ENCODE results near the gene LMAN1L. TPM values are rescaled to one million over a fixed set of nuclear protein-coding genes. Genes with fewer than 3 reads are reported as not detected.

The LMAN1L gene
- total RNA-seq, 1 donor from 2014 or later, result not detected

GRCh38 chr15:74786551-74787165 lies 26.0 kb upstream of the LMAN1L start:
- DNase-seq (ENCODE audit: extremely low spot score, unreplicated experiment), result no peak
- TF ChIP-seq CTCF (IDR thresholded peaks at IDR 0.05), result no peak
- Mint-ChIP-seq H3K4me3 (ENCODE audit: unreplicated experiment) (no peak overlapping the region), H3K4me1 (ENCODE audit: unreplicated experiment) (peaks cover 76% of the 10 kb centered on the region), H3K27me3 (ENCODE audit: unreplicated experiment) (no peaks in the 10 kb centered on the region), H3K36me3 (ENCODE audit: unreplicated experiment) (no peaks in the 10 kb centered on the region), H3K27ac (ENCODE audit: unreplicated experiment) (peak overlapping the region; percentile 27), H3K9me3 (ENCODE audit: unreplicated experiment) (no peaks in the 10 kb centered on the region)

GRCh38 chr15:74787251-74788041 lies 25.2 kb upstream of the LMAN1L start:
- Mint-ChIP-seq H3K27ac (ENCODE audit: unreplicated experiment) (peak overlapping the region; percentile 85), H3K4me1 (ENCODE audit: unreplicated experiment) (peaks cover 81% of the 10 kb centered on the region), H3K4me3 (ENCODE audit: unreplicated experiment) (peak overlapping the region; percentile 30), H3K27me3 (ENCODE audit: unreplicated experiment) (no peaks in the 10 kb centered on the region), H3K9me3 (ENCODE audit: unreplicated experiment) (no peaks in the 10 kb centered on the region), H3K36me3 (ENCODE audit: unreplicated experiment) (no peaks in the 10 kb centered on the region)
- no peak for DNase-seq (ENCODE audit: extremely low spot score, unreplicated experiment)
- TF ChIP-seq CTCF (IDR thresholded peaks at IDR 0.05), result peak; percentile 64

GRCh38 chr15:74788042-74788682 lies 24.5 kb upstream of the LMAN1L start:
- Mint-ChIP-seq H3K36me3 (ENCODE audit: unreplicated experiment) (no peaks in the 10 kb centered on the region), H3K27me3 (ENCODE audit: unreplicated experiment) (no peaks in the 10 kb centered on the region), H3K4me3 (ENCODE audit: unreplicated experiment) (peak overlapping the region; percentile 30), H3K9me3 (ENCODE audit: unreplicated experiment) (no peaks in the 10 kb centered on the region), H3K4me1 (ENCODE audit: unreplicated experiment) (peaks cover 78% of the 10 kb centered on the region), H3K27ac (ENCODE audit: unreplicated experiment) (peak overlapping the region; percentile 85)
- no peak for DNase-seq (ENCODE audit: extremely low spot score, unreplicated experiment)
- TF ChIP-seq CTCF (IDR thresholded peaks at IDR 0.05), result no peak

- no peaks in the 10 kb centered on the region for H3K36me3 Mint-ChIP-seq (ENCODE audit: unreplicated experiment)
- H3K27ac Mint-ChIP-seq (ENCODE audit: unreplicated experiment), result no peak overlapping the region
- DNase-seq (ENCODE audit: extremely low spot score, unreplicated experiment), result no peak
- H3K9me3 Mint-ChIP-seq (ENCODE audit: unreplicated experiment), result no peaks in the 10 kb centered on the region
- H3K4me3 Mint-ChIP-seq (ENCODE audit: unreplicated experiment), result no peak overlapping the region
- peaks cover 78% of the 10 kb centered on the region for H3K4me1 Mint-ChIP-seq (ENCODE audit: unreplicated experiment)
- no peak for TF ChIP-seq CTCF (IDR thresholded peaks at IDR 0.05)
- no peaks in the 10 kb centered on the region for H3K27me3 Mint-ChIP-seq (ENCODE audit: unreplicated experiment)
Observed at GRCh38 chr15:74788683-74789151, 23.9 kb upstream of the LMAN1L start.

GRCh38 chr15:74789171-74789631 lies 23.4 kb upstream of the LMAN1L start:
- Mint-ChIP-seq H3K27me3 (ENCODE audit: unreplicated experiment) (no peaks in the 10 kb centered on the region), H3K4me1 (ENCODE audit: unreplicated experiment) (peaks cover 73% of the 10 kb centered on the region), H3K27ac (ENCODE audit: unreplicated experiment) (peak overlapping the region; percentile 90), H3K36me3 (ENCODE audit: unreplicated experiment) (no peaks in the 10 kb centered on the region), H3K9me3 (ENCODE audit: unreplicated experiment) (no peaks in the 10 kb centered on the region), H3K4me3 (ENCODE audit: unreplicated experiment) (peak overlapping the region; percentile 20)
- TF ChIP-seq CTCF (IDR thresholded peaks at IDR 0.05), result no peak
- no peak for DNase-seq (ENCODE audit: extremely low spot score, unreplicated experiment)
